Suprapubic skin (tissue), 4 donors: ENCODE data around the gene AFF2.

Experiments used
- CTCF ChIP-seq, 2 donors: fragments of 200-600 bp in 1 of 2; fragments of 450-650 bp in 1 of 2; sonication (generic) in 1 of 2; IDR thresholded peaks; one replicate each; pipeline ENCODE4 v1.5.1; 2016 to 2019; ENCODE audit warnings: antibody characterized with exemption in 2 of 2, mild to moderate bottlenecking in 1 of 2, moderate library complexity in 1 of 2
- EP300 ChIP-seq: sonication (generic); formaldehyde crosslinking; IDR thresholded peaks from one replicate; pipeline ENCODE4 v1.6.1; 2017; ENCODE audit warnings: antibody characterized with exemption
- POLR2A ChIP-seq, 2 donors: fragments of 450-650 bp; IDR thresholded peaks; one replicate each; pipeline ENCODE4 v1.6.1; 2017; ENCODE audit warnings: antibody characterized with exemption in 2 of 2, mild to moderate bottlenecking in 2 of 2, moderate library complexity in 2 of 2
- POLR2AphosphoS5 ChIP-seq, 3 donors: sonication (generic); formaldehyde crosslinking; IDR thresholded peaks; one replicate each; pipeline ENCODE4 v1.6.1; 2017; ENCODE audit warnings: antibody characterized with exemption in 3 of 3

GRCh38 chrX:149037281-149037870, 537.0 kb downstream of the AFF2 start:
- TF ChIP-seq CTCF (IDR thresholded peaks at IDR 0.05) (no peak), POLR2A (IDR thresholded peaks at IDR 0.05) (no peak), EP300 (no peak), POLR2AphosphoS5 (IDR thresholded peaks at IDR 0.05) (no peak)
